Breast epithelium (tissue), 3 donors: Measurements from ENCODE around the gene TRIM63.

Experiments used
- CTCF ChIP-seq, 3 donors: fragments of 450-650 bp; IDR thresholded peaks; one replicate each; pipeline ENCODE4 v1.5.1; 2016 to 2017; ENCODE audit warnings: antibody characterized with exemption in 3 of 3, mild to moderate bottlenecking in 3 of 3, moderate library complexity in 3 of 3
- POLR2A ChIP-seq: fragments of 450-650 bp; IDR thresholded peaks from one replicate; pipeline ENCODE4 v1.6.1; 2016; ENCODE audit warnings: antibody characterized with exemption, mild to moderate bottlenecking, moderate library complexity
- POLR2AphosphoS5 ChIP-seq, 3 donors: sonication (generic); formaldehyde crosslinking; IDR thresholded peaks; one replicate each; pipeline ENCODE4 v1.6.1; 2017; ENCODE audit warnings: antibody characterized with exemption in 3 of 3

DNA sequence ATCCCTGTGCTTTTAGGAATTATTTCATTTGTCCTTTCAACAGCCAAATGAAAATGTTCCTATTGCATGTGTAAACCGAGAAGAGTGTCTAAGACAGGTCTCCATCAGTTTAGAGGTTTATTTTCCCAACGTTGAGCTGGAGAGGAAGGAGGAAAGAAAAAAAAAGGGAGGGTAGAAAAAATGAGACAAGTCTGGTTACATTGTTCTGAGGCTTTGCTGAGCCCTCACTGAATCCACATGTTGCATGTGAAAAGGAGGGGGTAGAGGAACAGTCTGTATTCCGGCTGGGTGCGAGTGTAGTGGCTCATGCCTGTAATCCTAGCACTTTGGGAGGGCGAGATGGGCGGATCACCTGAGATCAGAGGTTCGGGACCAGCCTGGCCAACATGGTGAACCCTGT, 25.0 kb upstream of the TRIM63 start:
- no peak for TF ChIP-seq CTCF (IDR thresholded peaks at IDR 0.05)
- no peak for TF ChIP-seq POLR2A
- no peak for TF ChIP-seq POLR2AphosphoS5 (IDR thresholded peaks at IDR 0.05)
